Peyer's patch (tissue), 4 donors: ENCODE measurements around the gene KPNA6. TPM values are rescaled to one million over a fixed set of nuclear protein-coding genes. Genes with fewer than 3 reads are reported as not detected.
A peak's percentile ranks its signal among the peaks of the same experiment; 100 is the strongest.
"Not testable (repeated sequence)": the region's sequence is repeated elsewhere in the genome, so short reads cannot be mapped to it uniquely, and the experiment has no call there.

Experiments
- DNase-seq, 3 donors: peaks; one replicate each; pipeline ENCODE4 v3.0.0-alpha.2; 2017 to 2019
- H3K27ac ChIP-seq, 4 donors: fragments of 200-600 bp; sonication (generic); one replicate each; pipeline ENCODE4 v1.5.1; 2016 to 2019
- H3K27me3 ChIP-seq, 2 donors: fragments of 200-600 bp; sonication (generic); one replicate each; pipeline ENCODE4 v1.5.1; 2019
- H3K36me3 ChIP-seq, 3 donors: fragments of 200-600 bp; sonication (generic); one replicate each; pipeline ENCODE4 v1.5.1; 2016 to 2019
- H3K4me1 ChIP-seq, 4 donors: fragments of 200-600 bp; sonication (generic); one replicate each; pipeline ENCODE4 v1.5.1; 2016 to 2019
- H3K4me3 ChIP-seq, 4 donors: fragments of 200-600 bp; sonication (generic); 1 replicate in 3 of 4; 2 replicates in 1 of 4; pipeline ENCODE4 v1.5.1; 2016 to 2019; ENCODE audit warnings: mild to moderate bottlenecking in 1 of 4
- H3K9me3 ChIP-seq, 4 donors: fragments of 200-600 bp; sonication (generic); one replicate each; pipeline ENCODE4 v1.5.1; 2016 to 2019; ENCODE audit warnings: mild to moderate bottlenecking in 1 of 4
- CTCF ChIP-seq, 6 experiments: fragments of 450-650 bp in 4 of 6; fragments of 200-600 bp in 2 of 6; sonication (generic) in 1 of 6; IDR thresholded peaks; one replicate each; pipeline ENCODE4 v1.5.1; 2017 to 2019; ENCODE audit warnings: antibody characterized with exemption in 6 of 6, mild to moderate bottlenecking in 3 of 6, moderate library complexity in 1 of 6
- POLR2A ChIP-seq, 2 donors: fragments of 450-650 bp; IDR thresholded peaks; one replicate each; pipeline ENCODE4 v1.5.1; 2017; ENCODE audit warnings: antibody characterized with exemption in 2 of 2, mild to moderate bottlenecking in 2 of 2, moderate library complexity in 2 of 2
- total RNA-seq, 4 donors: library from RNA; depleted of rRNA; stranded (reverse); fragments of >200 nt; gene quantifications; one replicate each; pipeline ENCODE4 v1.1.0, GENCODE V29; 2016

Gene KPNA6
- total RNA-seq, 4 donors from 2014 or later: 24.8 to 29.8 (median 25.6) TPM

- peak in 1 of 3 donors; percentile 90 for DNase-seq
- peak in 1 of 6 experiments; percentile 15 for TF ChIP-seq CTCF (IDR thresholded peaks at IDR 0.05)
- TF ChIP-seq POLR2A (IDR thresholded peaks at IDR 0.05): no peak
- peaks cover 0 to 21% (median 0%) of the 10 kb centered on the region in 4 donors for H3K4me1 ChIP-seq
- peak overlapping the region; percentile 63 to 99 (median 82) for H3K4me3 ChIP-seq
- no peaks in the 10 kb centered on the region for H3K27me3 ChIP-seq
- H3K9me3 ChIP-seq: no peaks in the 10 kb centered on the region
- peaks cover 0 to 26% (median 0%) of the 10 kb centered on the region in 3 donors for H3K36me3 ChIP-seq
- H3K27ac ChIP-seq: peak overlapping the region; percentile 78 to 97 (median 94)
These were observed 34.3 kb upstream of the KPNA6 start for GRCh38 chr1:32073299-32074229.

- no peak for DNase-seq
- Histone ChIP-seq H3K9me3 (no peaks in the 10 kb centered on the region), H3K27me3 (no peaks in the 10 kb centered on the region), H3K27ac (no peak overlapping the region), H3K36me3 (peaks cover 0 to 36% (median 0%) of the 10 kb centered on the region in 3 donors), H3K4me3 (no peak overlapping the region), H3K4me1 (peaks cover 0 to 21% (median 0%) of the 10 kb centered on the region in 4 donors)
- TF ChIP-seq POLR2A (IDR thresholded peaks at IDR 0.05) (no peak), CTCF (IDR thresholded peaks at IDR 0.05) (no peak)
These were observed 33.0 kb upstream of the KPNA6 start for GRCh38 chr1:32074841-32075240.

- no peak for DNase-seq
- TF ChIP-seq POLR2A (IDR thresholded peaks at IDR 0.05) (no peak), CTCF (IDR thresholded peaks at IDR 0.05) (no peak)
- Histone ChIP-seq H3K4me1 (peaks cover 0 to 12% (median 0%) of the 10 kb centered on the region in 4 donors), H3K27me3 (no peaks in the 10 kb centered on the region), H3K27ac (no peak overlapping the region), H3K4me3 (no peak overlapping the region), H3K36me3 (peaks cover 0 to 50% (median 0%) of the 10 kb centered on the region in 3 donors), H3K9me3 (no peaks in the 10 kb centered on the region)
These were observed 30.4 kb upstream of the KPNA6 start for GRCh38 chr1:32077451-32077850.

GRCh38 chr1:32082022-32082421 lies 25.8 kb upstream of the KPNA6 start:
- no peak overlapping the region for H3K27ac ChIP-seq
- no peaks in the 10 kb centered on the region for H3K9me3 ChIP-seq
- no peaks in the 10 kb centered on the region for H3K4me1 ChIP-seq
- peaks cover 0 to 48% (median 0%) of the 10 kb centered on the region in 3 donors for H3K36me3 ChIP-seq
- no peak for TF ChIP-seq CTCF (IDR thresholded peaks at IDR 0.05)
- no peak for TF ChIP-seq POLR2A (IDR thresholded peaks at IDR 0.05)
- no peak overlapping the region for H3K4me3 ChIP-seq
- no peaks in the 10 kb centered on the region for H3K27me3 ChIP-seq
- no peak for DNase-seq

- not testable (repeated sequence) for DNase-seq, H3K4me1 ChIP-seq, H3K4me3 ChIP-seq, H3K9me3 ChIP-seq, H3K27ac ChIP-seq, H3K27me3 ChIP-seq
- peaks cover 0 to 30% (median 0%) of the 10 kb centered on the region in 3 donors for H3K36me3 ChIP-seq
These were observed 21.5 kb upstream of the KPNA6 start for GRCh38 chr1:32086381-32086780.

GRCh38 chr1:32091176-32091575 lies 16.7 kb upstream of the KPNA6 start:
- DNase-seq: no peak
- H3K27me3 ChIP-seq: no peaks in the 10 kb centered on the region
- H3K4me3 ChIP-seq: no peak overlapping the region
- no peak overlapping the region for H3K27ac ChIP-seq
- no peaks in the 10 kb centered on the region for H3K4me1 ChIP-seq
- no peaks in the 10 kb centered on the region for H3K9me3 ChIP-seq
- TF ChIP-seq POLR2A (IDR thresholded peaks at IDR 0.05) (no peak), CTCF (IDR thresholded peaks at IDR 0.05) (no peak)
- peaks cover 0 to 64% (median 0%) of the 10 kb centered on the region in 3 donors for H3K36me3 ChIP-seq
